Measurements from ENCODE around the gene QSOX2.

Gene QSOX2

DNA sequence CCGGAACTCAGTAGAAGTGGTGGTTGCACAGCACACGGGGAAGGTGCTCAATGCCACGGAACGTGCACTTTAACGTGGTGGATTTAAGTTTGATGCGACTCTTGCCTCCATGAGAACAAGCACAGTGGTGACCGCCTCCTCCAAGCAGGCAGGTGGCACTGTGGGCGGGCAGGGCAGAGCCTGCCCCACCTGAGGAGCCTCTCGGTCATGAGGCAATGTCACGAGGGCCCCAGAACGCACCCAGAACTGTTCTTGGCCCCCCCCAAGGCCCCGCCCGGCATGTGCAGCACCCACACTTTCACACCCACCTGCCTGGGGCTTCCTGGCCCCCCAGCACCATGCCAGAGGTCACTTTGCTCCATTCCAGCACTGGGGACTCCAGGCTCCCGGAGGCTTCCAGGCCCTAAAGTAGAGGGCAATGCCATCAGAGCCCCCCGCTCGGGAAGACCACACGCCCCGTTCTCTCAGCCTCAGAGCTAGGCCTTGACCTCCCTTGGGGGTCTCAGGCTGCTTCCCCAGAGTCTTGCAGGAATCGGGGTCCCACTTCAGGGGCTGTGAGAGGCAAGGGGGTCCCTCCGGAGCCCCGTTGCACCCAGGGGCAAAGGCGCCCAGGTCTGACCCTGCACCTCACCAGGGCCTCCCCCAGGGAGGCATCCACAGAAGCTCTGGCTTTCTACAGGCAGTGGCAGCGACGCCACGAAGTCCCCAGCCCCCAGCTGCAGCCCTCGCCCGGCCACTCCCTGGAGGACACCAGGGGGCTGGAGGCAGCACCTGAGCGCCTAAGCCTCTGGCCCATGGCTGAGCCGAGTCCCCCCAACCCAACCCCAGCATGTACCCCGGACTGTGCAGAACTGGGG is 44.3 kb upstream of the QSOX2 start:
- Histone ChIP-seq H3K4me2 (no peak overlapping the region), H2AFZ (ENCODE audit: low read depth) (peak overlapping the region; percentile 10; the same call in 1 of the 2 replicates), H3K9ac (no peak overlapping the region), H3K4me1 (ENCODE audit: low read depth, poor library complexity, severe bottlenecking) (no peaks in the 10 kb centered on the region), H3K27me3 (ENCODE audit: insufficient read depth, low read depth) (peaks cover 77% of the 10 kb centered on the region), H4K20me1 (ENCODE audit: insufficient read depth) (no peaks in the 10 kb centered on the region), H3K4me3 (IDR thresholded peaks at IDR 0.05; ENCODE audit: insufficient read depth, low read depth, low read length) (no peak overlapping the region), H3K36me3 (ENCODE audit: insufficient read depth) (no peaks in the 10 kb centered on the region), H3K79me2 (ENCODE audit: insufficient read depth, low read depth) (no peaks in the 10 kb centered on the region), H3K27ac (no peak overlapping the region)
- TF ChIP-seq, protein P1, sequence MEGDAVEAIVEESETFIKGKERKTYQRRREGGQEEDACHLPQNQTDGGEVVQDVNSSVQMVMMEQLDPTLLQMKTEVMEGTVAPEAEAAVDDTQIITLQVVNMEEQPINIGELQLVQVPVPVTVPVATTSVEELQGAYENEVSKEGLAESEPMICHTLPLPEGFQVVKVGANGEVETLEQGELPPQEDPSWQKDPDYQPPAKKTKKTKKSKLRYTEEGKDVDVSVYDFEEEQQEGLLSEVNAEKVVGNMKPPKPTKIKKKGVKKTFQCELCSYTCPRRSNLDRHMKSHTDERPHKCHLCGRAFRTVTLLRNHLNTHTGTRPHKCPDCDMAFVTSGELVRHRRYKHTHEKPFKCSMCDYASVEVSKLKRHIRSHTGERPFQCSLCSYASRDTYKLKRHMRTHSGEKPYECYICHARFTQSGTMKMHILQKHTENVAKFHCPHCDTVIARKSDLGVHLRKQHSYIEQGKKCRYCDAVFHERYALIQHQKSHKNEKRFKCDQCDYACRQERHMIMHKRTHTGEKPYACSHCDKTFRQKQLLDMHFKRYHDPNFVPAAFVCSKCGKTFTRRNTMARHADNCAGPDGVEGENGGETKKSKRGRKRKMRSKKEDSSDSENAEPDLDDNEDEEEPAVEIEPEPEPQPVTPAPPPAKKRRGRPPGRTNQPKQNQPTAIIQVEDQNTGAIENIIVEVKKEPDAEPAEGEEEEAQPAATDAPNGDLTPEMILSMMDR (conservative IDR thresholded peaks at IDR 0.05; ENCODE audit: low read depth, low read length), result no peak

DNA sequence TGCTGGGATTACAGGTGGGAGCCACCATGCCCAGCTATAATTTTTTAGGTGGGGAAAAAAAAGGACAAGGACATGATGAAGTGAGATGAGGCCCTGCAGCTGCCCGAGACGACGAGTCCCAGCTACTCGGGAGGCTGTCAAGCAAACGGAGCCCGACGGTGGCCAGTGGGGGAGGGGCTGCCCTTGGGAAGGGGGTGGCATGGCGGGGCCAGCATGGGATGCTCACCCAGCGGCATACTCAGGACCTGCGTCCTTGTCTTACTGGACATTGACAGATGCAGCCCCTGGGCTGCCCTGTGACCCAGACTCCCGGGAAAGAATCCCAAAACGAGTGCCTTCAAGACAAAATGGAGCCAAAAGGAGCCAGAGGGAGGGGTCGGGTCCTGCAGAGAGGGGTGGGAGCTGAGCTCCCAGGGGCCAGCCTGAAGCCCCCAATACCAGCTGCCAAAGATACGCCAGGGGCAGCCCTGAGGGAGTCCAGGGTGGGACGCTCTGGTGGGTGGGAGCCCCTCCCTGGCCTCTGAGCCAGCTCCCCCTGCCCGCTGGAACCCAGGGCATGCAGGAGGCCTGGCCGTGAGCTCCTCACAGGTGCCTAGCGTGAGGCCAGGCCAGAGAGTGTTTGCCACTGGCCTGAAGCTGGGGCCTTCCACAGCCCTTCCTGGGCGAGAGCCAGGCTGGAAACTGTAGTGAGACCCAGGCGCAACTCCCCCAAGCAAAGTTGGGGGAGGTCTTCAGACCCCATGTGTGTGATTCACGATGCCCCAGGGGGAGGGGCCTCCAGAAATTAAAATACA is 42.5 kb upstream of the QSOX2 start:
- Histone ChIP-seq H3K27me3 (ENCODE audit: insufficient read depth, low read depth) (peaks cover 89% of the 10 kb centered on the region), H4K20me1 (ENCODE audit: insufficient read depth) (no peaks in the 10 kb centered on the region), H3K27ac (no peak overlapping the region), H3K4me3 (IDR thresholded peaks at IDR 0.05; ENCODE audit: insufficient read depth, low read depth, low read length) (no peak overlapping the region), H3K79me2 (ENCODE audit: insufficient read depth, low read depth) (no peaks in the 10 kb centered on the region), H3K4me2 (no peak overlapping the region), H3K36me3 (ENCODE audit: insufficient read depth) (no peaks in the 10 kb centered on the region), H3K4me1 (ENCODE audit: low read depth, poor library complexity, severe bottlenecking) (peaks cover 5% of the 10 kb centered on the region), H3K9ac (no peak overlapping the region), H2AFZ (ENCODE audit: low read depth) (no peak overlapping the region)
- TF ChIP-seq, protein P1 (conservative IDR thresholded peaks at IDR 0.05; ENCODE audit: low read depth, low read length), result no peak

DNA sequence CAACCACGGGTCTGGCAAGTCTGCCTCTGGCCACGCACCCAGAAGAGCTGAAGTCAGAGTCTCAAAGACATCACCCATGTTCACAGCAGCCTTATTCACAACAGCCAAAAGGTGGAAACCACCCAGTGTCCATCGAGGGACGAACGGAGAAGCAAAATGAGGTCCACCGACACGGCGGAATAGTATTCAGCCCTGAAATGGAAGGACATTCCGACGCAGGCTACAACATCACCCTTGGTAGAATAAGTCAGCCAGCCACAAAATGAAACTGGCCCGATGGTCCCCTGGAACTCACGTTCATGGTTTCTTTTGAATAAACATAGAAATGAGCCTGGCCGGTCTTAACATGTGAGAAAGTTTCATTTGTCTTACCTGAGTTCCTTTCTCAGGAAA is 41.4 kb upstream of the QSOX2 start:
- no peaks in the 10 kb centered on the region for H3K36me3 ChIP-seq (ENCODE audit: insufficient read depth)
- peaks cover 15% of the 10 kb centered on the region for H3K4me1 ChIP-seq (ENCODE audit: low read depth, poor library complexity, severe bottlenecking)
- TF ChIP-seq, protein P1 (conservative IDR thresholded peaks at IDR 0.05; ENCODE audit: low read depth, low read length), result no peak
- H3K27ac ChIP-seq, result no peak overlapping the region
- no peak overlapping the region for H3K9ac ChIP-seq
- peaks cover 94% of the 10 kb centered on the region for H3K27me3 ChIP-seq (ENCODE audit: insufficient read depth, low read depth)
- no peaks in the 10 kb centered on the region for H3K79me2 ChIP-seq (ENCODE audit: insufficient read depth, low read depth)
- H3K4me2 ChIP-seq, result no peak overlapping the region
- no peaks in the 10 kb centered on the region for H4K20me1 ChIP-seq (ENCODE audit: insufficient read depth)
- no peak overlapping the region for H2AFZ ChIP-seq (ENCODE audit: low read depth)
- H3K4me3 ChIP-seq (IDR thresholded peaks at IDR 0.05; ENCODE audit: insufficient read depth, low read depth, low read length), result no peak overlapping the region

DNA sequence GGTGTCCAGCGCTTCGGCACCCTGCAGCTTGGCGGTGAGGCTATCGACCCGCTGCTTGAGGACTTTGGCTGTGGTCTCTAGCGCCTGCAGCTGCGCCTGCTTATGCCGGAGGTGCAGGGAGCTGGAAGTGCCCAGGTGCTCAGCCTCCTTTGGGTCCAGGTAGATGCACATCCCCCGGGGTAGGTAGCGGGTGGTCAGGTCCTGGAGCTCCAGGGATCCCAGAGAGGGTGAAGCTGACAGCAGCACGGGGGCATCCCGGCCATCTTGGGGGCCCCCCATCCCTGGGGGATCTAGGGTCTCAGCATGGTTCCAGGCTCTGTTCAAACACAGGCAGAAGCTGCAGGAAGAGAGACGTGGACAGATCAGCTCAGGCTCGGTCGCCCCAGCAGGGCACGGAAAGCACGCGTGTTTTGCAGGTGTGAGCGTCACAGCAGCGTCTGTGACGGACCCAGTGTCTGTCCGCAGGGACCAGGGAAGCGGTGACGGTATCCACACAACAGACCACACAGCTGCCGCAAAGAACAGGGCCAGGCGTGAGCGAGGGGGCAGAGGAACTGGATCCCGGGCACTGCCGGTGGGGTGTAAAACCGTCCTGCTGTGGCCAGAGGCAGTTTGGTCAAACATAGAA is 40.9 kb upstream of the QSOX2 start:
- no peaks in the 10 kb centered on the region for H3K36me3 ChIP-seq (ENCODE audit: insufficient read depth)
- H3K9ac ChIP-seq, result no peak overlapping the region
- TF ChIP-seq, protein P1 (conservative IDR thresholded peaks at IDR 0.05; ENCODE audit: low read depth, low read length), result no peak
- no peak overlapping the region for H3K4me2 ChIP-seq
- H2AFZ ChIP-seq (ENCODE audit: low read depth), result no peak overlapping the region
- H3K4me3 ChIP-seq (IDR thresholded peaks at IDR 0.05; ENCODE audit: insufficient read depth, low read depth, low read length), result no peak overlapping the region
- H4K20me1 ChIP-seq (ENCODE audit: insufficient read depth), result no peaks in the 10 kb centered on the region
- no peaks in the 10 kb centered on the region for H3K79me2 ChIP-seq (ENCODE audit: insufficient read depth, low read depth)
- no peak overlapping the region for H3K27ac ChIP-seq
- H3K27me3 ChIP-seq (ENCODE audit: insufficient read depth, low read depth), result peaks cover 94% of the 10 kb centered on the region
- H3K4me1 ChIP-seq (ENCODE audit: low read depth, poor library complexity, severe bottlenecking), result peaks cover 15% of the 10 kb centered on the region
